ENCODE data around the gene MAP2. TPM values are rescaled to one million over a fixed set of nuclear protein-coding genes. Genes with fewer than 3 reads are reported as not detected.

Gene MAP2
- total and polyA plus RNA-seq, 10 of the 15 experiments (the other 5 are each of a cell fraction or from before 2014, with no cell fraction given): 0.01 TPM; not detected in 9

- no peaks in the 10 kb centered on the region for H4K20me1 ChIP-seq (ENCODE audit: control insufficient read depth, insufficient read depth)
- TF ChIP-seq ZNF592 (IDR thresholded peaks at IDR 0.05): no peak
- no peak for TF ChIP-seq CREM (IDR thresholded peaks at IDR 0.05; ENCODE audit: low read depth)
- no peak for TF ChIP-seq DPF2 (IDR thresholded peaks at IDR 0.05)
- TF ChIP-seq LARP7 (IDR thresholded peaks at IDR 0.05): no peak
- no peak for TF ChIP-seq ZSCAN29 (IDR thresholded peaks at IDR 0.05)
- TF ChIP-seq CBX5 (IDR thresholded peaks at IDR 0.05; ENCODE audit: low read depth): no peak
- TF ChIP-seq PRDM15 (CRISPR knock-in tag; IDR thresholded peaks at IDR 0.05): no peak
- TF ChIP-seq POLR2AphosphoS5 (IDR thresholded peaks at IDR 0.05; ENCODE audit: low read length): no peak
- H3K79me2 ChIP-seq (ENCODE audit: control insufficient read depth, insufficient read depth, low read length): no peaks in the 10 kb centered on the region
- H3K9ac ChIP-seq (ENCODE audit: control insufficient read depth, insufficient read depth, low read length): no peak overlapping the region
- no peaks in the 10 kb centered on the region for H3K27me3 ChIP-seq (replicated peaks in 1 of 2; ENCODE audit: control insufficient read depth in 2 of 2, insufficient read depth in 2 of 2, low read length in 1 of 2)
- H3K4me2 ChIP-seq (ENCODE audit: control insufficient read depth, insufficient read depth): no peak overlapping the region
- in situ Hi-C loops (cut with MboI): no loop called here
- peaks cover 10% of the 10 kb centered on the region; the same call in 1 of the 2 replicates for H3K4me1 ChIP-seq (ENCODE audit: control insufficient read depth, insufficient read depth, low read length)
- RAD21 ChIA-PET (ENCODE audit: unreplicated experiment): no interaction called here
- POLR2A ChIA-PET: interaction anchor here (0.7 kb wide), 1 partner anchor 154 kb away, joined by 3 read pairs; no protein-coding TSS in a partner anchor
- 74% methylated on average over 8 of the region's 8 CpGs for WGBS (ENCODE audit: insufficient coverage, insufficient replicate concordance, low lambda C conversion rate, missing lambda C conversion rate)
- no peak for FAIRE-seq
- no peak overlapping the region for H3K27ac ChIP-seq (ENCODE audit: control insufficient read depth, insufficient read depth)
- no peak overlapping the region for H2AFZ ChIP-seq (ENCODE audit: control insufficient read depth, low read depth, low read length)
- H3K36me3 ChIP-seq (ENCODE audit: control insufficient read depth in 2 of 2, insufficient read depth in 2 of 2, low read length in 1 of 2): no peaks in the 10 kb centered on the region
- no peak overlapping the region for H3K4me3 ChIP-seq
- no peak for ATAC-seq
- intact Hi-C loops (cut with micrococcal nuclease; ENCODE audit: unreplicated experiment): no loop called here
- H3K9me3 ChIP-seq (replicated peaks; ENCODE audit: control insufficient read depth, insufficient read depth, low read length): no peaks in the 10 kb centered on the region
- CTCF ChIA-PET: no interaction called here
- no TSS peak for BruUV-seq (replicated peaks)
- no peak for DNase-seq (ENCODE audit: low read depth, low spot score)
- SMC1A ChIA-PET (ENCODE audit: uncharacterized antibody, unreplicated experiment): interaction anchor here (1.5 kb wide), 1 partner anchor 66 kb away, joined by 3 read pairs; no protein-coding TSS in a partner anchor
Measured at GRCh38 chr2:209523041-209523740, 99.3 kb downstream of the MAP2 start.

All from GM12878 (cell line).